Limb (tissue), 2 donors: ENCODE measurements around the gene AR.

Experiments
- DNase-seq, 2 donors: peaks; one replicate each; pipeline ENCODE4 v3.0.0-alpha.2; 2016; ENCODE audit errors: extremely low spot score in 2 of 2

Gene AR

GRCh38 chrX:67724359-67725110 is 180.7 kb downstream of the AR start:
- DNase-seq, result no peak

GRCh38 chrX:67725471-67725870 is 181.7 kb downstream of the AR start:
- DNase-seq, result no peak

- DNase-seq, result no peak
Observed at GRCh38 chrX:67726018-67726417, 182.2 kb downstream of the AR start.

GRCh38 chrX:67727576-67727975 is 183.8 kb downstream of the AR start:
- no peak for DNase-seq

- DNase-seq, result no peak
Observed at GRCh38 chrX:67730296-67730695, 186.5 kb downstream of the AR start.

- no peak for DNase-seq
Observed at GRCh38 chrX:67731061-67731460, 187.2 kb downstream of the AR start.

GRCh38 chrX:67732864-67733263 is 189.0 kb downstream of the AR start:
- DNase-seq, result no peak

- DNase-seq, result no peak
Observed at GRCh38 chrX:67734111-67734753, 190.4 kb downstream of the AR start.

- DNase-seq, result no peak
Observed at GRCh38 chrX:67749536-67749935, 205.7 kb downstream of the AR start.

- DNase-seq, result no peak
Observed at GRCh38 chrX:67750694-67751093, 206.9 kb downstream of the AR start.

GRCh38 chrX:67759018-67759417 is 215.2 kb downstream of the AR start:
- no peak for DNase-seq

GRCh38 chrX:67777148-67777547 is 233.3 kb downstream of the AR start:
- no peak for DNase-seq

GRCh38 chrX:67779099-67779498 is 235.3 kb downstream of the AR start:
- no peak for DNase-seq
